M059J (cell line): Measurements from ENCODE around the gene PRRC1. TPM values are rescaled to one million over a fixed set of nuclear protein-coding genes. Genes with fewer than 3 reads are reported as not detected.
A peak's percentile ranks its signal among the peaks of the same experiment; 100 is the strongest.
"Not testable (repeated sequence)": the region's sequence is repeated elsewhere in the genome, so short reads cannot be mapped to it uniquely, and the experiment has no call there.

Experiments
- DNase-seq: peaks from one replicate; pipeline ENCODE4 v3.0.0-alpha.2; 2012; ENCODE audit warnings: low read depth
- total RNA-seq: library from RNA; depleted of rRNA; stranded (reverse); fragments of >200 nt; shearing (Covaris generic); gene quantifications from 2 replicates; pipeline ENCODE4 v1.2.3, GENCODE V29; 2014

The PRRC1 gene
- total RNA-seq, 1 experiment from 2014 or later = 84.7 TPM

DNA sequence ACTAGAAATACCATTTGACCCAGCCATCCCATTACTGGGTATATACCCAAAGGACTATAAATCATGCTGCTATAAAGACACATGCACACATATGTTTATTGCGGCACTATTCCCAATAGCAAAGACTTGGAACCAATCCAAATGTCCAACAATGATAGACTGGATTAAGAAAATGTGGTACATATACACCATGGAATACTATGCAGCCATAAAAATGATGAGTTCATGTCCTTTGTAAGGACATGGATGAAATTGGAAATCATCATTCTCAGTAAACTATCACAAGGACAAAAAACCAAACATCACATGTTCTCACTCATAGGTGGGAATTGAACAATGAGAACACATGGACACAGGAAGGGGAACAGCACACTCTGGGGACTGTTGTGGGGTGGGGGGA is 27.8 kb downstream of the PRRC1 start:
- not testable (repeated sequence) for DNase-seq

DNA sequence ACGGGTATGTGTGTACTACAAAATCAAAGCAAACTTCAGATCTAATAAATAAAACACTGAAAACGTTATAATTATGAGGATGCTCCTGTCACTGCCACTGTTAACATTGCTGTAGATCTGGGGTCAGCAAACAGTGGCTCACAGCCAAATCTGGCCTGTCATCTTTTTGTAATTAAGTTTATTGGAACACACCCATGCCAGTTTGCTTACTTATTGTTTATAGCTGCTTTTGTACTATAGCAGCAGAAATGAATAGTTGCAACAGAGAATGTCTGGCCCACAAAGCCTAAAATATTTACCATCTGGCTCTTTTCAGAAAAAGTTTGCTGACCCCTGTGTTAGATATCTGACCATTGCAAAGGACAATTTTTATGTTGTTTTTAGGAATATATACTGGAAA is 32.1 kb downstream of the PRRC1 start:
- DNase-seq = no peak

DNA sequence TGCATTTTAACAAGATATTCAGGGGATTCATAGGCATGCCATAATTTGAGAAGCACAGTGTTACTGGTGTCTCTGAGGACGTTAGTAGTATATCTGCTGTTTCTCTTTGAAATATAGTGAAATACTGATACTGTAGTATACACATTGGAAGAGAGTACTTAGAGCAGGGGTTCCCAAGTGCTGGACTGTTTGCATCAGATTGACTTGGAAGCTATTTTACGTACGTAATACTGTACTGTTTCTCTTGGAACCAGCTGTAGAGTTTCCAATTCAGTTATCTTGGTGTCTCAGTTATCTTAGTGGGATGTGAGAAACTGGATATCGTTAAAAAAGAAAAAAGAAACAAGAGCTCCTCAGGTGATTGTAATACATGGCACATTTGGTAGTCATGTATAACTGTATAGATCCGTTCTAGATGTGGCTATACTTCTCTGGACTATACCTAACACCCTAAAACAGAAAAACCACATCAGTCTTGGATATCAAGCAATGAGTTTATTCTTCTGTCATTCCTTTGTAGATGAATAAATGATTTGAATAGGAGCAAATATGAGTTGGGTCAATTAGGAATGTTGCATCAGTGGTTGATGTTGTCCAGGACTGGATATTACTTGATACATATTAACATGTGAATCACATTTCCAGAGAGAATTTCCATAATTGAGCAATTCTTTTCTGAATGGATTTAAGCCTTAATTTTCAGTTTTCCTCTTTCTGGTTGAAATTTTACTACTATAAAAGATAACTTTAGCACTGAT is 33.4 kb downstream of the PRRC1 start:
- no peak for DNase-seq

DNA sequence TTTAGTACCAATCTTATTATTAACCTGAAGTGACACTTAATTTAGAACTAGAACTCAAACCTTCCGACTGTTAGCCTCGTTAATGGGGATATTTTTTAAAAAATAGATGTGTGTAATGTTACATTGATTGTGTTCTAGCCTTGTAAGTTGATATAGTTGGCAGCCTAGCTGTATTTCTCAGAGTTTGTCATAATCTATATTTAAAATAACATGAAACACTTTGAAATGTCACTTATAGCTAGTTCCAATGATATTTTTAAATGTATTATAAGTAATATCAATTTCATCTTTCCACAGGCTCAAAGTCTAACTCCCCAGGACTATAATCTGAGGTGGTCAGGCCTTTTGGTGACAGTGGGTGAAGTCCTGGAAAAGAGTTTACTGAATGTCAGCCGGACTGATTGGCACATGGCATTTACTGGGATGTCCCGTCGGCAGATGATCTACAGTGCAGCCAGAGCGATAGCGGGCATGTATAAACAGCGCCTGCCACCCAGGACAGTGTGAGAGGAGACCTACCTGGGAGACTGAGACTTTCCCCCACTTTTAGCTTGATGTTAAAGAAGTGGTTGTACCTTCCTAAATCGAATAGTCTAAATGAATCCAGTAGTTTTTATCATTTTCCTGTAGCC is 34.1 kb downstream of the PRRC1 start:
- DNase-seq = no peak

DNA sequence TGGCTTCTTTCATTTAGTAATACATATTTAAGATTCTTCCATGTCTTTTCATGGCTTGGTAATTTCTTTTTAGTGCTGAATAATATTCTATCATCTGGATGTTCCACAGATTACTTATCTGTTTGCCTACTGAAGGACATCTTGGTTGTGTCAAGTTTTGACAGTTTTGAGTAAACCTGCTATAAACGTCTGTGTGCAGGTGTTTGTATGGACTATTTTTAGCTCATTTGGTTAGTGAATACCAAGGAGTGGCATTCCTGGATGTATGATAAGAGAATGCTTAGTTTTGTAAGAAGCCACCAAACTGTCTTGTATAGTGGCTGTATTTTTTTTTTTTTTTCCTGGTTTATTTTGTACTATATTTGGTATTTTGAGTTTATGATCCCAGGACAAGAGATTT is 38.4 kb downstream of the PRRC1 start:
- no peak for DNase-seq

DNA sequence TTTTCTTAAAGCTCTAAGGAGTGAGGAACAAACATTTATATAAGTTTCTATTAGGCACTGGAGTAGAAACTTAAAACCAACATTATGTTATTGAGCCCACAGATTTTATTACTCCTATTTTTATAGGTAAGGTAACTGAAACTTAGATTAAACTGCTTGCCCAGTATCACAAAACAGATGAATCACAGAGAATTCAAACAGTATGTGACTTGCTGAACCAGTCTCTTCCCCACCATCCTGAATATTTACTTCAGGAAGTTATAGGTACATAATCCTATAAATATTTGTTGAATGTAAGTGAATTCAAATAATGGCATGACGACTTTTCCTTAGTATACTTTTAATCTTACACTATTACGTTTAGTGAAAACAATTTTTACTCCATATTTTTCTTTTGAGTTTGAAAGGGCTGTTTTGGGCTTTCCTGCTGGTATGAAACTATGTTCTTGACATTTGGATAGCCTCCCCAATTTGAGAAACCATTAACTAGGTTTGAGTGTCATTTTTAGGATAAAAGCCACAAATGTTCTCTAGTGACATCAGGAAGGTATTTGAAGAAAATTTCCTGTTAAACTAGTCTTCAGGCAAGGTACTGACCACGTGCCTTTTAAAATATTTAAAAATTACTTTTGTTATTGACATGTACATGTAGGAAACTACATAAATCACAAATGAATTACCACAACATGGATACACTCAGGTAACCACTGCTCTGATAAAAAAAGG is 39.3 kb downstream of the PRRC1 start:
- DNase-seq = no peak

DNA sequence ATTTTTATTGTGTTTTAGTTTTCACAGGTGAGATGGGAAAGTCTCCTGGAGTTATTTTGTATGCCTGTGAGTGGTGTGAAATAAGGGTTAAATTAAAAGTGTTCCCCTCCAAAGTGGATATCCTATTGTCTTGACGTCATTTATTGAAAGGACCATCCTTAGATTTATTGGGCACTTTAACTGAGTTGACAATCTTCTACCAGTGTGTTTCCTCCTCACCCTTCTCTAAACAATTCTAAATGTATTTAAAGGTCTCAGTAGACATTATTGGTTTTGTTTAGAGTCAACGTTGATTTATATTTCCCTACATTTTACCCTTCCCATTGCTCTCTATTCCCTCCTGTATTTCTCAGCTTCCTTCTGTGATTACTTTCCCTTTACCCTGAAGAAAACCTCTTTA is 40.8 kb downstream of the PRRC1 start:
- no peak for DNase-seq

DNA sequence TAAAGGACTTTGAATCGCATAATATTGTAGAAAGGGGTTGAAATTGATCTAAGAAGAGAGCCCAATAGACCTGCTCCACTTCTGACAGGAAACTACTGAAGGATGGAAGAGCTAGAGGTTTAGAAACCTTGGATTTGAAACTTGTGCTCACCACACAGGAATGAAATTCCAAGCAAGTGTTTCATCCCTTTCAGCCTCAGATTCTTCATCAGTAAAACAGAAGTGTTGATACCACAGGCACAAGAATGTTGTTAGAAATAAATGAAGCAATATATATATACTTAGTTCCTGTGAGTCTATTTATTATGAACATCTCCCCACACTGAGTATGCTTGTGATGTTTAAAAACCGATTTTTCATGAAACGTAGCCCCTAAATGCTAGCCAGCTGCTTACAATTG is 43.8 kb downstream of the PRRC1 start:
- peak; percentile 59 for DNase-seq

DNA sequence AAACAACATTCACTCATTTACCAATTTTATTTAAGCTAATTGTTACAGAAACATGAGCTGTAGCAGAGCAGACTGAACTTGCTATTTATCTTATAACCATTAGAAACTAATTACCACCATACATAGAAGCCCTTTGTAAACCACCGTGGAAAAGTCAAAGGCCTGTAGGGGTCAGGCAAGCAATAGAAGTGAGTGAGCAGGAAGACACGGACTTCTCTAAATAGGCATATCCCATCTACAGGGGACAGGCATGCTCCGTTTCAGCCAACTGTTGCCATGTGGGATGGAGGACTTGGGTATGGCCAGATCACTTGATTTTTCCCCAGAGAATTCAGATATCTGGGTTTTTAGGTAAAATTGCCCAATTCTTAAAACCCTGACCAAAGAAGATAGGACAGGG is 44.8 kb downstream of the PRRC1 start:
- DNase-seq = peak; percentile 26

DNA sequence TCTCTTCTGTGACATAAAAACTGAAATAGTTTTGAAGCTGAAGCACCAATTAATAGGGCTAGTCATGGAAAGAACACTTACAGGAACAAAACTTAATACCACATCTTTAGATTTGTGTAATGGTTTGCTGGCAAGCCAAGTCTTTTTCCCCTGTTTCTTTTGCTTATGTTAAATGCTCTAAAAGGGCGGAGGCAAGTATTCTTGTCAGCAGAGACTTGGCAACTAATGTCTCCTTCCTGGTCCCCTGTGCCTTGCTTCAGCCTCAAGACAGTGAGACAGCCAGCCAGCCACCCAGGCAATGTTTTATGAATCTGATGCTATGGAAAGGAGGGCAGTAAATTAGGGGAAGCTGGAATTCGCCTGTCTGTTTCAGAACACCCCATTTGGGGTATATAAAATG is 45.7 kb downstream of the PRRC1 start:
- no peak for DNase-seq

DNA sequence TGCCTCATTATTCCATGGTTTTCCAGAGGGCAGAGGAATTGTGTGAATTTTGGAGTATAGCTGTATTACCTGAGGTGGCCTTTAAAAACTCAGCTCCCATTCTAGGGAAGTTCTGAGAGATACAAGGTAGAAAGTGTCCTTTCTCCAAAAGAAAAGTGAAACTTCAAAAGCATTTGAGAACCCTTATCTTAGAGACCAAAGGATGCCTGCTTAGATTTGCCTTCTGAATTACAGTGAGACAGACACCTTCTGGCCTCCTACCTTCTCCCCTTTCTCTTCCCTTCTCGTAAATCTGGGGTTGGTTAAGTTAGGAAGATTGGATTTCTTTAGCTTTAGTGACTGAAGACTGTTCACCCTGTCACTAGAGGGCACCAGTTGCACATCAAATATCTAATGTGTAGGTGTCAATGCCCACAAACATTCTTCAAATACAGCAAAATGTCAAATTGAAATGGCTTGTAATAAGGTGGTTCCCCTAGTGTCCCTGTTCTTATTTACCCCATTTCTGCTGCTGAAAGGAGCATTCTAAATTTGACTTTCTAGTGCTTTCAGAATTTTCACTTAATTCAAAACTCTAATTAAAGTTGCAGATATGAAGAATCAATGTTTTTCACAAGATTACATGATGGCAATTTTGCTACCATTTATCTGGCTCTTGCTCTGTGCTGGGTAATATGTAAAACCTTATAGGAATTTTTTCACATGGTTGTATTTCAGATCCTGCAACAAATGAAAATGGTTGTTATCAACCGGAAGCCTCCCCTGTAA is 46.7 kb downstream of the PRRC1 start:
- peak; percentile 75 for DNase-seq

DNA sequence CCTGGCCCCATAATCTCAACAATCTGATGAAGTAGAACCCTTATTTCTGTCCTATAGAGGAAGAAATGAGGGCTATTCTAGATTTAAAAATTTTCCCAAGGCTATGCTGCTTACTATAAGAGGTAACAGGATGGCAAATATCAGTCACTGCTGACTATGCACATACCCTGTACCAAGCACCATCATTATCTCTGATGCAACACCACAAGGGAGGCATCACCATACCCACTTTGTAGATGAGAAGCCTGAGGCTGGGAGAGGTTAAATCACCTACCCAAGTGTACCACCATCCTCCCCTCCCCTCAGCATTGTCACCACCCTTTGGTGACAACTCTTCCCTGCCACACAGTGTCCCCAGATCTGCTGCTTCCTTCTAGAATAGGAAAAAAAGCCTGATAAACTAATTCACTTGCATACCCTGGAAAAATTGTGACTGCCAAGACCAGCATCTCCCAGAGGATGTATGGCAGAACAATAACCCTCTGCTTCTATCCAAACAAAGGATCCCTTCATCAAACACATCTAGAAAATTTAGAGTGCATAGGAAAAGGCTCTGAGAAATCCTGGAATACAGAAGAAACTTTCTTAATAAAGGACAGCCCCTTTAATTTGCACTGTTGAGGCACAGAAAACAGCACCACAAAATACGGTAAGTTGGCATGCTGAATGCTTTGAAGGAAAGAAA is 48.3 kb downstream of the PRRC1 start:
- no peak for DNase-seq

DNA sequence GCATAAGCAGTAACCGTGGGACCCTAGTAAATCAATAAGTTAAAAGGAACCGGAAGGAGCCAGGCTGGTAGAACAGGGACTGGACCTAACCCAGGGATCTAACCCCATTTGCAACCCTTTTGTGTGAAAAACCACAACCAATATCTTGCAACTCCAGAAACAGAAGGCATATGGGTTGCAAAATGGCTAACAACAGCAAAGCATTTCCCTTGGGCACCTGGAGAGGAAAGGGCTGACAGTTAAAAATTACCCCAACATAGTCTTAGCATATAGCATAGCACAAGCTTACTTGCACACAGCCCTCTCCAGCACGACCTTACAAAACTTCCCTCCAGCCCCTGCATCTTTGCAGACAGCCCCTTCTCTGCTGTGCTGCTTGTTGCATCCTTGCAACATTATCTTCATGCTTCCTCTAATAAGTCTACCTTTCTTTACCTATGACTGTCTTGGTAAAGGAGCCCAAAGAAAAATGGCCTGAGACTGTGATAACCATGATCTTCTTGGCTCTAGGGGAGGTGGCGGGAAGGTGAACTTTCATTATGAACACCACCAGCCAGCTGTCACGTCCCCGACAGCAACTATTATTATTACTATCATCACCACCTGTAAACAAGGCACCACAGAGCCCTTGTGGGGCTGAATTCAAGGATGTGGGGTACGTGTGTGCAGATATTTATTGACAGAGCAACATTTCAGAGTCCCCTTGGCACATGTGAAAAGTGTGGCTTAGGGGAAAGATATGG is 49.8 kb downstream of the PRRC1 start:
- no peak for DNase-seq

DNA sequence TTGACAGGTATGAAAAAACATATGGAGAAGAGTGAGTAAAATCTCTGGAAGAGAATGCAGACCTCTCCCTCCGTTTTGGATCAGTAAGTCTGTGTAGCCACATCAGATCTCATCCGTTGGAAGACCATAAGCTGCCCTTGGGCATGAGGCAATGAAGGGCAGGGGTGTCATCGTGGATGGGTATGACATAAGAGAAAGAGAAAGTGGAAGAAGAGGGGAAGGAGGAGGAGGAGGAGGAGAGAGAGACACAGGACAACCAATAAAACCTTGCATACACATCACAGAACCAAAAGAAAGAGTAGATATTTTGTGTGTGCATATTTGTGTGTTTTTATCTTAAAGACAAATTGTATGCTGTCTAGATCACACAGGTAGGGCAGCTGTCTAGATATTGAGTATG is 50.7 kb downstream of the PRRC1 start:
- DNase-seq = no peak

DNA sequence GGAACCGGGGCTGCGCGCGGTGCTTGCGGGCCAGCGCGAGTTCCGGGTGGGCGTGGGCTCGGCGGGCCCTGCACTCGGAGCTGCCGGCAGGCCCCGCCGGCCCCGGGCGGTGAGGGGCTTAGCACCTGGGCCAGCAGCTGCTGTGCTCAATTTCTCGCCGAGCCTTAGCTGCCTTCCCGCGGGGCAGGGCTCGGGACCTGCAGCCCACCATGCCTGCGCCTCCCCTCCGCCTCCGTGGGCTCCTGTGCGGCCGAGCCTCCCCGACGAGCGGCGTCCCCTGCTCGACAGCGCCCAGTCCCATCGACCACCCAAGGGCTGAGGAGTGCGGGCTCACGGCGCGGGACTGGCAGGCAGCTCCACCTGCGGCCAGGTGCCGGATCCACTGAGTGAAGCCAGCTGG is 52.0 kb downstream of the PRRC1 start:
- DNase-seq = not testable (repeated sequence)

DNA sequence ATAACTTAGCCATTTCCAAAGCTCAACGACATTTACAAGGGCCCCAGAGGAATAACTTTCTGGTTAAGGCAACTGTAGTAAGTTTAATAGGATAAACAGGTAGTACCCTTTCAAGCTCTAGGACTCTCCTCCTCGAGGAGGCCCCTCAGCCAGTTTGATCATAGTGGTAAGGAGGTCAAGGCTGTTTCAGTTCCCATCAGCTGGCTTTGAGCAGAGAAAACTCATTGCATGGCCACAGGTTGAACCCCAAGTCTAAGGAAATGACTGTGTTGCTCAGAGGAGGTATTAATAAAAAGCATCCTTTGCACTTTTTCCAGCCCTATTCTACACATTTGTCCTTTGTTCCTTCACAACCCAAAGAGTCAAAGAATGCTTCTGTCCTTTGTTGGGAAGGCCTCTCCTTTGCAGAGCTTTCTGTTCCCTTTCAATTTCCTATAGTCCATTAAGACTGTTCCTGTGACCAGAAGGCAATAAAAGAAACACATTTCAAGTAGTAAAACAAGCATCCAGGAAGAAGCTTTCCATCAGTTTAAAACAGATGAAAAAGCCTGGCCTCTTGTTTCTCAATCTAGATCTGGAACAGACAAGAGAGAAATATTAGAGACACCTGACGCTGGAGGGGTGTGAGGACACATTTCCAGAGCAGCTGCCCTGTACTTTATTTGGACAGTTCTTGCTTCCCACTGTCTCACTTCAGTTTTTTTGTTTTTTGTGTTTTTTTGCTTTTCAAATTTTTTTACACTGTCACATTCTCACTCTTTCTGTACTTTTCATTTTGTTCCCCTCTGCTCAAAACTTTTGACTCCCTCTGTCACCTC is 54.1 kb downstream of the PRRC1 start:
- no peak for DNase-seq

DNA sequence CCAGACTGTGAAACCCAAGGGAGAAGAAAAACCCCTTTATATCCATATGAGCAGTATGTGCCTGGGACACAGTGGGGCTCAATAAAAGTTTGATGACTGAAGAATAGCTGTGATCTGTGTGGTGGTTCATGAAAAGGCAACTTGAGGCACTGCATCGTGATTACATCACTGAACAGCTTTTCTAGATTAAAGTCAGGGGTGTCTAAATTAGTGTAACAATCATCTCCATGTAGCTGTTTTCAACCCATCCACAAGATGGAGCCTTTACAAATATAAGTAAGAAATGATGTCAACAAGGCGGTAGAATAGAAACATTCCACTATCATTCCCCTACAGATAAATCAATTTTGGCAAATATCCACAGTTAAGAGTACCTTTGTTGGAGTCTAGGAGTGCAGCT is 55.5 kb downstream of the PRRC1 start:
- no peak for DNase-seq

DNA sequence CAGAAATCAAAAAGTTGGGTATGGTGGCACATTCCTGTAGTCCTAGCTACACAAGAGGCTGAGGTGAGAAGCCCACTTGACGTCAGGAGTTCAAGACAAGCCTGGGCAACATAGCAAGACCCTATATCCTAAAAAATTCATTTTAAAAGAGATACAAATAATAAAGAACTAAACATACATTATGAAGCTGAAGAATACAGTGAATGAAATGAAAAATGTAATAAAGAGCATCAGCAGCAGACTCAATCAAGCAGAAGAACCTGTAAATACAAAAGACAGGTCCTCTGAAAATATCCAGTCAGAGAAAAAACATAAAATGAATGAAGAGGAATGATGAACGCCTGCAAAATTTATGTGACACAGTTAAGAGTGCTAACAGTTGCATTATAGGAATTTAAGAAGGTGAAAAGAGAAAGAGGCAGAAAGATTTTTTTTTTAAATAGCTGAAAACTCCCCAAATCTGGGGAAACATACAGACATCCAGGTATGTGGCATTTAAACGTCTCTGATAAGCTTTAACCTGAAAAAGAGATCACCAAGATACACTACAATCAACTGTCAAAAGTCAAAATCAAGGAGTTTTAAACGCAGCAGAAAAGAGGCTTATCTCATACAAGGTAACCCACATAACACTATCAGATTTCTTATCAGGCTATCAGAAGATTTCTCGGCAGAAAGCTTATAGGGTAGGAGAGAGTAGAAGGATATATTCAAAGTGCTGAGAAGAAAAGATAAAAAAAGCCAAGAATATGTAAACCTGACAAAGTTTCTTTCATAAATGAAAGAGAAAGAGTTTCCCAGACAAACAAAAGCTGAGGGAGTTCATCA is 57.6 kb downstream of the PRRC1 start:
- DNase-seq = no peak

DNA sequence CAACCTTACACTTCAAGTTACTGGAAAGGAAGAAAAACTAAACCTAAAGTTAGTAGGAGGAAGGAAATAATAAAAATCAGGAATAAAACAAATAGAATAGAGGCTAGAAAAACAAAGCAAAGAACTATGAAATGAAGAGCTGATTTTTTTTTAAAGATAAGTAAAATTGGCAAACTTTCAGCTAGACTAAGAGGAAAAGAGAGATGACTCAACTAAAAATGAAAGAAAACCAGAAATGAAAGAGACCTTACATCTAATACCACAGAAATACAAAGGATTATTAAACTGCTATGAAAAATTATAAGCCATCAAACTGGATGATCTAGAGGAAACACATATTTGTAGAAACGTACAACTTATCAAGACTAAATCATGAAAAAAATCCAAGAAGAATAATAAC is 60.0 kb downstream of the PRRC1 start:
- peak; percentile 21 for DNase-seq
